ENCODE data around the gene SRRD. TPM values are rescaled to one million over a fixed set of nuclear protein-coding genes. Genes with fewer than 3 reads are reported as not detected.

The SRRD gene
- total RNA-seq, 1 donor from 2014 or later = 32.0 TPM

- no peaks in the 10 kb centered on the region for H3K9me3 Mint-ChIP-seq
- ChIA-PET POLR2A (no interaction called here), CTCF (interaction anchor here (1.6 kb wide), 1 partner anchor 20 kb away, joined by 3 read pairs; no protein-coding TSS in a partner anchor)
- H3K4me3 Mint-ChIP-seq = no peak overlapping the region
- no peak overlapping the region for H3K27ac Mint-ChIP-seq
- no peaks in the 10 kb centered on the region for H3K27me3 Mint-ChIP-seq
- intact Hi-C loops (cut with micrococcal nuclease) = no loop called here
- TF ChIP-seq CTCF (IDR thresholded peaks at IDR 0.05) = no peak
- no peak for ATAC-seq (ENCODE audit: low read depth)
- H3K36me3 Mint-ChIP-seq (ENCODE audit: low read depth) = peaks cover 59% of the 10 kb centered on the region
- peaks cover 36% of the 10 kb centered on the region for H3K4me1 Mint-ChIP-seq
- DNase-seq = no peak
Measured at GRCh38 chr22:26439559-26439958, 44.1 kb upstream of the SRRD start.

- POLR2A ChIA-PET = no interaction called here
- no peak overlapping the region for H3K27ac Mint-ChIP-seq
Measured at GRCh38 chr22:26442086-26442756, 41.5 kb upstream of the SRRD start.

GRCh38 chr22:26443901-26444690, 39.6 kb upstream of the SRRD start:
- DNase-seq = no peak
- ChIA-PET POLR2A (interaction anchor here (0.5 kb wide), 1 partner anchor 13 kb away, joined by 3 read pairs; no protein-coding TSS in a partner anchor), CTCF (no interaction called here)
- H3K27ac Mint-ChIP-seq = no peak overlapping the region
- H3K9me3 Mint-ChIP-seq = no peaks in the 10 kb centered on the region
- intact Hi-C loops (cut with micrococcal nuclease) = no loop called here
- no peak overlapping the region for H3K4me3 Mint-ChIP-seq
- TF ChIP-seq CTCF (IDR thresholded peaks at IDR 0.05) = no peak
- peaks cover 60% of the 10 kb centered on the region for H3K36me3 Mint-ChIP-seq (ENCODE audit: low read depth)
- no peaks in the 10 kb centered on the region for H3K27me3 Mint-ChIP-seq
- no peak for ATAC-seq (ENCODE audit: low read depth)
- peaks cover 15% of the 10 kb centered on the region for H3K4me1 Mint-ChIP-seq

More at GRCh38 chr22:26442086-26442756, 41.5 kb upstream of the SRRD start:
- ATAC-seq (ENCODE audit: low read depth) = no peak
- intact Hi-C loops (cut with micrococcal nuclease) = no loop called here
- TF ChIP-seq CTCF (IDR thresholded peaks at IDR 0.05) = no peak
- Mint-ChIP-seq H3K36me3 (ENCODE audit: low read depth) (peaks cover 57% of the 10 kb centered on the region), H3K4me3 (no peak overlapping the region), H3K27me3 (no peaks in the 10 kb centered on the region), H3K9me3 (no peaks in the 10 kb centered on the region), H3K4me1 (peaks cover 15% of the 10 kb centered on the region)
- CTCF ChIA-PET = interaction anchor here (1.4 kb wide), 1 partner anchor 19 kb away, joined by 4 read pairs; no protein-coding TSS in a partner anchor
- no peak for DNase-seq

- Mint-ChIP-seq H3K9me3 (no peaks in the 10 kb centered on the region), H3K4me3 (no peak overlapping the region), H3K27ac (no peak overlapping the region), H3K27me3 (no peaks in the 10 kb centered on the region), H3K4me1 (peaks cover 15% of the 10 kb centered on the region), H3K36me3 (ENCODE audit: low read depth) (peaks cover 60% of the 10 kb centered on the region)
- ATAC-seq (ENCODE audit: low read depth) (no peak), DNase-seq (no peak)
- POLR2A ChIA-PET = no interaction called here
- CTCF ChIA-PET = no interaction called here
- intact Hi-C loops (cut with micrococcal nuclease) = no loop called here
- TF ChIP-seq CTCF (IDR thresholded peaks at IDR 0.05) = no peak
Measured at GRCh38 chr22:26444777-26445176, 38.9 kb upstream of the SRRD start.

DNA sequence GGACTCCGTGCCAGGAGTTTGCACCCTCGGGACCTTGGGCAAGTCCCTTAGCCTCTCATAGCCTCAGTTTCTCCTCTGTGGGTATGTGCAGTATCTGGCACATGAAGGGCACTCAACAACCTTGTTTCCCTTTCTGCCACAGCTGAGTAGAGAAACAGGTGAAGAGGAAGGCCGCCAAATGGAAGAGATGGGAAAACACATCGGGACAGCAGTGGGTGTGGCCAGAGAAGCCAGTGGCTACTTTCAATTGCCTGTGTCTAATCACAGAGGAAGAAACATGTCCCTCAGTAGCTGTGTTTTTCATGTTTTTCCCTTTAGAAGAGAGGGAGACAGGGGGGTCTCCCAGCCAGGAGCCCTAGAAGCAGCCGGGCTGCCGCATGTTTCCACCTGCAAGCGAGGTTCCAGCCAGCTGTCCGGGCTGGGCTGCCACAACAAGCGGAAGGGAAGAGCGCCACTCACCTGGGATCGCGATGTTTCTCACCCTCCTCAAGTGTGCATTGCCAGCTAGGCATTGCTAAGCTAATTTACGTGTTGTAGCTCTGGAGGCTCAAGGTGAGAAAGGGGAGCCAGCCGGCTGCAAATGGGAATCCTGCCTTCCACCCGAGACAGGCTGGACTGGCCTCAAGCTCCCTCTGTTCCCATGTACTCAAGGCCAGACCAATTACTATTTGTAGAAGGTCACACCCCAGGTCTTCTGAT, 38.0 kb upstream of the SRRD start:
- no peaks in the 10 kb centered on the region for H3K27me3 Mint-ChIP-seq
- DNase-seq (no peak), ATAC-seq (ENCODE audit: low read depth) (no peak)
- H3K36me3 Mint-ChIP-seq (ENCODE audit: low read depth) = peaks cover 67% of the 10 kb centered on the region
- ChIA-PET POLR2A (no interaction called here), CTCF (no interaction called here)
- no peaks in the 10 kb centered on the region for H3K9me3 Mint-ChIP-seq
- no peak for TF ChIP-seq CTCF (IDR thresholded peaks at IDR 0.05)
- intact Hi-C loops (cut with micrococcal nuclease) = no loop called here
- no peak overlapping the region for H3K27ac Mint-ChIP-seq
- no peak overlapping the region for H3K4me3 Mint-ChIP-seq
- H3K4me1 Mint-ChIP-seq = peaks cover 13% of the 10 kb centered on the region

All from activated B cell treated with CpG ODN at 0.5 μM for 24 hours (primary cell).